ENCODE measurements around the gene BAG2.

GRCh38 chr6:57147955-57148858, 23.9 kb upstream of the BAG2 start:
- TF ChIP-seq CTCF (IDR thresholded peaks at IDR 0.05) (no peak), EZH2 (IDR thresholded peaks at IDR 0.05) (no peak), EZH2phosphoT487 (IDR thresholded peaks at IDR 0.05) (no peak)

Measured in neural progenitor cell (in vitro differentiated cells).